Ramos (cell line): Measurements from ENCODE around the gene RUNX2.
"Not testable (repeated sequence)": the region's sequence is repeated elsewhere in the genome, so short reads cannot be mapped to it uniquely, and the experiment has no call there.

ENCODE experiments used
- in situ Hi-C: fragments of 300-500 bp; cut with MboI; formaldehyde crosslinking; loops from one replicate; pipeline ENCODE4 v1.14.3; 2022; ENCODE audit warnings: low sequenced_read_pairs; ENCODE audit not compliant: unreplicated experiment

RUNX2 gene

GRCh38 chr6:45327956-45328522, at the start of gene RUNX2:
Gene RUNX2, plus strand, starts transcription at chr6:45328330. Its CDS starts 397 bp downstream, at chr6:45328727.
- in situ Hi-C loops = no loop called here

- in situ Hi-C loops = no loop called here
Observed at GRCh38 chr6:45278367-45278766, 49.8 kb upstream of the RUNX2 start.

GRCh38 chr6:45286707-45287106, 41.4 kb upstream of the RUNX2 start:
- in situ Hi-C loops = not testable (repeated sequence)

GRCh38 chr6:45289751-45290514, 38.2 kb upstream of the RUNX2 start:
- in situ Hi-C loops = no loop called here

GRCh38 chr6:45293306-45293705, 34.8 kb upstream of the RUNX2 start:
- in situ Hi-C loops = no loop called here

- in situ Hi-C loops = not testable (repeated sequence)
Observed at GRCh38 chr6:45294065-45294701, 33.9 kb upstream of the RUNX2 start.

GRCh38 chr6:45297320-45297719, 30.8 kb upstream of the RUNX2 start:
- in situ Hi-C loops = no loop called here

GRCh38 chr6:45299096-45299581, 29.0 kb upstream of the RUNX2 start:
- in situ Hi-C loops = no loop called here

GRCh38 chr6:45300736-45301135, 27.4 kb upstream of the RUNX2 start:
- in situ Hi-C loops = no loop called here

- in situ Hi-C loops = no loop called here
Observed at GRCh38 chr6:45301348-45302142, 26.6 kb upstream of the RUNX2 start.

- in situ Hi-C loops = no loop called here
Observed at GRCh38 chr6:45302832-45303231, 25.3 kb upstream of the RUNX2 start.

- in situ Hi-C loops = no loop called here
Observed at GRCh38 chr6:45305546-45305945, 22.6 kb upstream of the RUNX2 start.

- in situ Hi-C loops = no loop called here
Observed at GRCh38 chr6:45310118-45310788, 17.9 kb upstream of the RUNX2 start.

GRCh38 chr6:45314146-45314545, 14.0 kb upstream of the RUNX2 start:
- in situ Hi-C loops = no loop called here

GRCh38 chr6:45320349-45320748, 7.8 kb upstream of the RUNX2 start:
- in situ Hi-C loops = no loop called here

GRCh38 chr6:45323656-45324224, 4.4 kb upstream of the RUNX2 start:
- in situ Hi-C loops = no loop called here

GRCh38 chr6:45326698-45327417, 1.3 kb upstream of the RUNX2 start:
- in situ Hi-C loops = no loop called here

- in situ Hi-C loops = no loop called here
Observed at GRCh38 chr6:45328523-45328922, 393 bp downstream of the RUNX2 start.

GRCh38 chr6:45344900-45345299, 16.8 kb downstream of the RUNX2 start:
- in situ Hi-C loops = no loop called here
